NCI-H748 (cell line): Measurements from ENCODE around the gene FMN2.
A peak's percentile ranks its signal among the peaks of the same experiment; 100 is the strongest.
"Not testable (repeated sequence)": the region's sequence is repeated elsewhere in the genome, so short reads cannot be mapped to it uniquely, and the experiment has no call there.

Experiments
- DNase-seq: peaks from one replicate; lab custom pipeline; 2025; ENCODE audit not compliant: unreplicated experiment; lab: John Stamatoyannopoulos, UW

The FMN2 gene

GRCh38 chr1:240134596-240134995 is 42.9 kb downstream of the FMN2 start:
- no peak for DNase-seq

- no peak for DNase-seq
Measured at GRCh38 chr1:240136402-240136801, 44.7 kb downstream of the FMN2 start.

- DNase-seq, result no peak
Measured at GRCh38 chr1:240138867-240139266, 47.2 kb downstream of the FMN2 start.

- no peak for DNase-seq
Measured at GRCh38 chr1:240139511-240139910, 47.8 kb downstream of the FMN2 start.

GRCh38 chr1:240145120-240145519 is 53.4 kb downstream of the FMN2 start:
- no peak for DNase-seq

- DNase-seq, result no peak
Measured at GRCh38 chr1:240148333-240148732, 56.6 kb downstream of the FMN2 start.

- DNase-seq, result peak; percentile 28
Measured at GRCh38 chr1:240149484-240150094, 57.9 kb downstream of the FMN2 start.

- no peak for DNase-seq
Measured at GRCh38 chr1:240151136-240151735, 59.6 kb downstream of the FMN2 start.

GRCh38 chr1:240152611-240153297 is 61.1 kb downstream of the FMN2 start:
- no peak for DNase-seq

- DNase-seq, result no peak
Measured at GRCh38 chr1:240155605-240156004, 63.9 kb downstream of the FMN2 start.

GRCh38 chr1:240164742-240165141 is 73.1 kb downstream of the FMN2 start:
- no peak for DNase-seq

- peak; percentile 16 for DNase-seq
Measured at GRCh38 chr1:240169188-240169587, 77.5 kb downstream of the FMN2 start.

GRCh38 chr1:240170266-240170665 is 78.6 kb downstream of the FMN2 start:
- no peak for DNase-seq

- DNase-seq, result no peak
Measured at GRCh38 chr1:240170806-240171205, 79.1 kb downstream of the FMN2 start.

- DNase-seq, result no peak
Measured at GRCh38 chr1:240171907-240172306, 80.2 kb downstream of the FMN2 start.

- no peak for DNase-seq
Measured at GRCh38 chr1:240173836-240174235, 82.2 kb downstream of the FMN2 start.

GRCh38 chr1:240174734-240175133 is 83.1 kb downstream of the FMN2 start:
- no peak for DNase-seq

- no peak for DNase-seq
Measured at GRCh38 chr1:240178366-240178765, 86.7 kb downstream of the FMN2 start.

- DNase-seq, result not testable (repeated sequence)
Measured at GRCh38 chr1:240184682-240185081, 93.0 kb downstream of the FMN2 start.

GRCh38 chr1:240188139-240188538 is 96.5 kb downstream of the FMN2 start:
- DNase-seq, result no peak

- peak; percentile 34 for DNase-seq
Measured at GRCh38 chr1:240189386-240189989, 97.8 kb downstream of the FMN2 start.

- peak; percentile 76 for DNase-seq
Measured at GRCh38 chr1:240190881-240191401, 99.3 kb downstream of the FMN2 start.
